Dermis blood vessel endothelial cell (primary cell): Measurements from ENCODE around the gene CPAMD8. TPM values are rescaled to one million over a fixed set of nuclear protein-coding genes. Genes with fewer than 3 reads are reported as not detected.
A peak's percentile ranks its signal among the peaks of the same experiment; 100 is the strongest.

Experiments
- DNase-seq: peaks from one replicate; pipeline ENCODE4 v3.0.0; 2010
- total RNA-seq: library from RNA; depleted of rRNA; stranded (reverse); fragments of >200 nt; gene quantifications from 2 replicates; pipeline ENCODE4 v1.2.3, GENCODE V29; 2014

CPAMD8 gene
- 2.0 and 3.7 TPM in 2 replicates for total RNA-seq

DNA sequence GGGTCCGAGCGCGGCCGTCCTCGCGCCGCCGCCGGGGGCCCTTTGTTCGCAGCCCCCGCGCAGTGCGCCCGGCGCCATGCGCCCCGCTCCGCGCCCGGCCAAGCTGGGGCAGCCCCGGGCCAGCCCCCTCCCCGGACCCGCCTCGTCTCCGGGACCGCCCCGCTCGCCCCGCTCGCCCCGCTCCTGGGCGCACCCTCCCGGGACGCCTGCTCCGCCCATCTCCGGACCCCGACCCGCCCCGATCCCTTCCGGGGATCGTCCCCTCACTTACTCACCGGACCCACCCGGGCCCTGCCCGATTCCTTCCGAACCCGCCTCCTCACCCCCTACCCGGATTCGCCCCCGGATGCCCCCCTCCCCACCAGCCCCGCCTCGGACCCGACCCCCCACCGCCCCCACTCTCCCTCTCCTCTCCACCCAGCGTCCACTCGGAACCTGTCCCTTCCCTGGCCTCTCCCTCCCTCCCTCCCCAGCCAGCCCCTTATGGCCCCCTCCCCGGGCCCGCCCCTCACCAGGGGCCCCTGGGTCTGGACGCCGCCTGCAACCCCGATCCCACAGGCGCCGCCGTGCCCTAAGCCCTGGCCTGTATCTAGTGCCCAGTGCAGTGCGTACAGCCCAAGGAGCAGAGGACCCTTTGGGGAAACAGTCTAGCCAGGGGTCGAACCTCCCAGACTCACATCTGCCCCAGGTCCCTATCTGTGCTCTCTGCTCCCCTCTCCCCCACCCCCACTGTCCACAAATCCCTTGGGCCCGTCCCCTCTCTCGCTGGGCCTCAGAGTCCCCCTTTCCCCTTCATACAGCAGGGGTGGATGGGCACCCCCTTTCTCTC is at the start of gene CPAMD8:
CPAMD8 (minus strand) TSS at position 105 of the 829 bp plus-strand sequence. CDS start 168 bp downstream, outside the sequence.
- no peak for DNase-seq

DNA sequence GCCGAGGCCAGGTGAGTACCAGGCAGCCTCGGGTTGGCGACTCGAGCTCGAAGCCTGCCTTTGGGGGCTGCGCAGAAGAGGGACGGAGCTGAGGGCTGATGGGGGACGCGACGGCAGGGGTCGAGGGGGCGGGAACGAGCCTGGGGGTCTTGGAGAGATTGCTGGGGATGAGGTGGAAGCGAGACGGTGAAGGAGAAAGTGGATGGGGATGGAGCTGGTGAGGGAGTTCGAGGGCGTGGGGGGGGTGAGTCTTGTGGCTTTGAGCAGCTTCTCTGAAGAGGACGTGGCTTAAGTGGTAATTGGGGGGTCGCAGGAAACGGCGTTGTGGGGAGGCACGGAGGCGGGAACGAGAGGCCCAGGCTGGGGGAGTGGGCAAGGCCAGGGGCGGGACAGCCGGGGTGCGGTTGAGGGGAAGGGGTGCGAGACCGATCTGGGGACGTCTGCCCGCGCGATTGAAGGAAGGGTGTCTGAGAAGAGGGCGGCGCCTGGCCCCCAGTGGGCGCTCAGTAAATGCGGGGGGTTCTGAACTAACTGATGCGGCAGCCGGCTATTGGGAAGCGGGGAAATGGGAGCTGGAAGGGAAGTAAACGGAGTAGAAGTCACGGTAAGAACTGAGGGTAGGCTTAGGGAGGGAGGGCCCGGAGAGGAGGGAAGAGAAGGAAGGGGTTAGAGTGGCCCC is 49.4 kb upstream of the CPAMD8 start:
- DNase-seq: peak; percentile 50

DNA sequence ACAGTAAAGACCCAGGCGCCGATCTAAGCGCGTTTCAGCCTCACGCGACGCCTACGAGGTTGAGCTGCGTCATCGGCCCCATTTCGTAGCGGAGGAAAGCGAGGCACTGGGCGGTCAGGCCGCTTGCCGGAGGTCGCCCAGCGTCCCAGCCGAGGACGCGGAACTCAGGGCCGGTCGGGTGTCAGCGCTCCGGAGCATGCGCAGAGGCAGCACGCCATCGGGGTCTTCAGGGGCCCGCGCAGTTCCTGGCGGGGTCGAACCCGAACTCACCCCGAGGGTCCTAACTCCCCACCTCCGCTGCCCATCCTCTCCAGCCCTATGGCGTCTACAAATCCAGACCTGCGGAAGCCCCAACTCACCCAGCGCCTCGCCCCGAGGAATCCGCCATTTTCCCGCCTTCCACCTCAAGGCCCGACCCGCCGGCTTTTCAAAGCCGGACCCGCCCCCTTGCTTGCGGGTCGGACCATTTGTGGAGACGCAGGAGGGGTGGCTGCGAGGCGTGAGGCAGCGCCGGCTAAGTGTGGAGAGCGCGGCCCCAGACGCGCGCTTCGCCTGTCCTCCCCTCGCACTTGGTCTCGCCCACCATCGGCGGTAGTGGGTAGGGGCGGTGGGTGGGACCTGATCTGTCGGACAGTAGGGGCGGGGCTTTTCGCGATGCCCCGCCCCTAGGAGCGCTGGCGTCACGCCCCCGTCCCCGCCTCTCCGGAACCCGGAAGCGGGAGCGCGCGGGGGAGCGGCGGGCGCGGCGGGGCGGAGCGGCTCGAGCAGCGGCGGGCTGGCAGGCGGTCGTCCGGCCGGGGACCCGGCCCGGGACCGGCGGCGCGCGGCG is 48.6 kb upstream of the CPAMD8 start, which contains the start of the genes HAUS8 and MYO9B:
HAUS8 (minus strand) TSS at position 418 of the 829 bp plus-strand sequence; CDS start at position 388, 30 bp downstream.
MYO9B (plus strand) TSS at position 743 of the 829 bp plus-strand sequence. CDS start 25,941 bp downstream, outside the sequence.
- DNase-seq: peak; percentile 100

DNA sequence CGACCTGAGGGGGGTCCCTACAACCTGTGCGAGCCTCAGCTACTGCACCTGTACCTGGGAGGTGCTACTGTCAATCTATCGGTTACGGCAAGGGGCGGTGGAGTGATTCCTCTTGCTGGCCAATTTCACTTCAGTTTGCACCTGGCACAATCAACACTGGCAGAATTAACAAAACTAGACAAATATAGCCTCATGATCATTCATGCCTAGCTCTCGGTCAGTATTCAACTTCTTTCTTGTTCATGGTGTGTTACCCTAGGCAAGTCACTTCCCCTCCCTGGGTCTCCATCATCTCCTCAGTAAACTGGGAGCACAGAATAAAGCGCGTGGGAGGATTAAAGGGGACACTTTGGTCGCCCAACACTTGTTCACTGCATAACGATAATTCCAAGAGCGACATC is 48.0 kb upstream of the CPAMD8 start:
- no peak for DNase-seq

DNA sequence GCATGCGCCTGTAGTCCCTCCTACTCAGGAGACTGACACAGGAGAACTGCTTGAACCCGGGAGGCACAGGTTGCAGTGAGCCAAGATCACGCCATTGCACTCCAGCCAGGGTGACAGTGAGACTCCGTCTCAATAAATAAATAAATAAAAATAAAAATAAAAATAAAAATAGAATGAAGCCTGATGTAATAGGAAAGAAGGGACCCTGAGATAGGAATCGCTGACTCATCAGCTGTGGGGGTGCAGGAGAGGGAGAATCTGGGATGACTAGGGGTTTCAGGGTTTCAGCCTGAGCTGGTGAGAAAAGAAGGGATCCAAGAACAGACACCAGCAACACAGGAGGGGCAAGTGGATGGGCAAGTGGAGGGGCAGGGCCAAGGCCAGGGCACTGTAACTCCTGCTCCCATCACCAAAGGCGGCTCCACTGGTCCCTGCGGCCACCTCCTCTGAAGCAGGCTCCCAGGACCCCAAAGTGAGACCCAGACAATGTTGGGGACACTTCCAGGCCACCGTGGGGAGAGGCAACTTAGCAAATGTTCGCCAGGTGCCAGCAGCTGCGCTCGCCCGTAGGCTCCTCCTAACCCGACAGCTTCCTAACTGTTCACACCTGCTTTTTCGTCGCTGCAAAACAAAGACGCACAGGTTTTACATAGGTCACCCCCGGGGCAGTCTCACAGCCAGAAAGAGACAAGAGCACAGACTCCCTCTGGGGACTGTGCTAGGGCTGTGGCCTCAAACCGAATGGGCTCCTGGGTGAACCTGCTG is 47.4 kb upstream of the CPAMD8 start:
- DNase-seq: no peak

DNA sequence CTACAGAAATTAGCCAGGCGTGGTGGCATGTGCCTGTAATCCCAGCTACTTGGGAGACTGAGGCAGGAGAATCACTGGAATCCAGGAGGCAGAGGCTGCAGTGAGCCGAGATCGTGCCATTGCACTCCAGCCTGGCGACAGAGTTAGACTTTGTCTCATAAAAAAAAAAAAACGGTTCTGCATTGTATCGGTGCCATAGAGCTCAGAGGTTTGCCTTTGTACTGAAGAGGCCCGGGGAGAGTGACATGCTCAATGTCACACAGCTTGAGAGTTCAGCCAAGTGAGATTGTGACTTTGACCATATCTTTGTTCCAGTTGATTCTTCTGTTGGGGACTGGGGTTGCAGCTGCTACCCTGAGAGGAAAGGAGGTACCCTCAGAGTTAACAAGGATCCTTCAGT is 44.3 kb upstream of the CPAMD8 start:
- DNase-seq: no peak

DNA sequence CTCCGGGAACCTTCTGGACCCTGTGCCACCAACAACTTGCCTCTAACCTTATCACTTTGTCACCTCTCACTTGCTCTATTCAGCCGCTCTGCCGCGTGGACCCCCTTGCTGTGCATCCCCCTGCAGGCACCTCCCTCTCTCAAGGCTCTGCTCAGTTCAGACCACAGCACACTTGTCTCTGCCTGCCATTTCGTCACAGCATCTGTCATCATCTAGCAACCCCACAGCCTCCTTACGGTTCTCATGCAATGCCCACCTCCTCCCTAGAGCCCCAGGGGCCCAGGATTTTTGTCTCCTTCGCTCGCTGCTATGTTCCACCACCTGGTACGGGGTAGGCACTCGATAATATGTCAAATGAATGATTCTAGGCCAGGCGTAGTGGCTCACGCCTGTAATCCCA is 43.8 kb upstream of the CPAMD8 start:
- DNase-seq: no peak

DNA sequence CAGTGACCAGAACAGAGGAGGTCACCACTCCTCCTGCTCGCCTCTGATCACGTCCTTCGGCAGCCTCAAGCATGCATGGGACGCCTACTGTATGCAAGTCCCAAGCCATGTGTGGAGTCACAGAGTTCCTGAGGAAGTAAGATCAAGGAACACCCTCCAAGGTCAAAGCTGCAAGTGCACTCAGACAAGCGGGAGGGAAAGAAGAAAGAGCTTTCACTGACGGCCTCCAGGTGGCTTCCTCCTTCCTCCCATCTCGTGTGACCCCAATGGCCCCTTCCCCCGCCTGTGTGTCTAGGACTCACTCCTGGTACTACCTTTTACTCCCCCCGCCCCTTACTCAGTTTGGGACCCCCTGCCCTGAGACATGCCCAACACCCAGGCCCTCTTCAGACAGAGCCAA is 42.6 kb upstream of the CPAMD8 start:
- DNase-seq: no peak

DNA sequence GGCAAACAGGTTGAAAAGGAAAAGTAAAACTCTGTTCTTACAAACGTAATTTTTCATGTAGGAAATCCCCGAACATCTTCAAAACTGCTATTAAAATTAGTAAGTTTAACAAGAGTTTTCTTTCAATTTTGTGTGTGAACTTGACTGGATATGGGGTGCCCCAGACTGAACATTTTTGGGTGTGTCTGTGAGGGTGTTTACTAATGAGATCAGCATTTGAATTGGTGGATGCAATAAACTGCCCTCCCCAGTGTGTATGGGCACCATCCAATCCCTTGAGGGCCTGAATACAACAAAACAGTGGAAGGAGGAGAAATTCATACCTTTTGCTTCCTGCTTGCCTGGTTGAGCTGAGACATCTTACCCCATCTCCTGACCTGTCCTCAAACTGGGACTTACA is 36.8 kb upstream of the CPAMD8 start:
- no peak for DNase-seq

DNA sequence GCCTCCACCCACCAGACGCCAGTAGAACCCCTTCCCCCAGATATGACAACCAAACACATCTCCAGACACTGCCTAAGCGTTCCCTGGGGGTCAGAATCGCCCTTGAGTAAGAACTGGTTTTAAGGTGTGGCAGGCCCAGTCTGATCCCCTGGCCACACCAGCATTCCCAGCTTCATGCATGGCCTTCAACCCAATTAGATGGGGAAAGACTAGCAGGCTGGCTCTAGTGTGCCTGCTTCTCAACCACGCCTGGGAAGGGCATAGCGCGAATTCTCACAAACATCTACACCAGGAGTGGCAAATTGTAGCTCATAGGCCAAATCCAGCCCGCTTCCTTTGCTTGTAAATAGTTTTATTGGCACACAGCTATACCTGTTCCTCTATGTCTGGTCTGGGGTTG is 35.1 kb upstream of the CPAMD8 start:
- no peak for DNase-seq

DNA sequence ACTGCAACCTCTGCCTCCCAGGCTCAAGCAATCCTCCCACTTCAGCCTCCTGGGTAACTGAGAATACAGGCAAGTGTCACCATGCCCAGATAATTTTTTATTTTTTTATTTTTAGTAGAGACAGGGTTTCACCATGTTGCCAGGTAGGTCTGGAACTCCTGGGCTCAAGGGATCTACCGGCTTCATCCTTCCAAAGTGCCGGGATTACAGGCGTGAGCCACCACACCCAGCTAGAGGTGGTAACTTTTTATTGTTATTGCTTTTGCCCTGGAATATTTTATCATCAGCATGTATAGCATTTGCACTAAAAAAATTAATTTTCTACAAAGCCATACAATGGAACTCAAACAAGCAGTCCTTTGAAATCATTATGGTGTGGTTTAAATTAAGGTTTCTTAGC is 34.6 kb upstream of the CPAMD8 start:
- DNase-seq: no peak

DNA sequence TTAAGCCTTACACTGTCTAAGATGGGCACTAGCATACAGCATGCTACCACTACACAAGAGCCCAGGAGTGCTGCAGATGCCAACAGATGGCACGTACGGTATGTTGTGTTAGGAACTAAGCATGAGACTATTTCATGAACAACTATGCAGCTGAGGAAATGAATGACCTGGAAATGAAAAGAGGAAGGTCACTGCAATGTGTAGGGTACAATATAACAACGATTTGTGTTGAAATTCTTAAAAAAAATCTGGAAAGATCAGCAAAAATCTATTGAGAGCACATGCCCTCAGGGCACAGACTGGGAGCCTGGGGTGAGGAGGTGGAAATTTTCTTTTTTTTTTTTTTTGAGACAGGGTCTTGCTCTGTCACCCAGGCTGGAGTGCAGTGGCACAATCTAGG is 34.2 kb upstream of the CPAMD8 start:
- no peak for DNase-seq

DNA sequence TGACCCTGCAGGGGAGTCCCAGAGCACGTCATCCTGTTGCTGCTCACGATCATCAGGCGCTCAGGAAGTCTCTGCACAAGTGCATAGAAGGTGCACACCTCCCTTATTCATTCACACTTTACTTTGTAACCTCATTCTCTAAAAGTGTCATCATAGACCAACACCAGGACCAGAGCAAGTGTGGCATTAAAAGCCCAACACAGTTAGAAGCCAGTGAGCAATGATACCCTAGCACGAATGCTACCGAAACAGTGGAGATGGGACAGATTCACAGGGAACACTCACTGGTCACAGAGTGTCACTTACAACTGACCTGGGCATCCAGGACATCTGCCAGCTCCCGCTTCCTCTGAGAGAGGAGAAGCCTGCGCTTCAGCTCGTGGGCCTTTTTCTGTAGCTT is 31.6 kb upstream of the CPAMD8 start:
- DNase-seq: no peak

DNA sequence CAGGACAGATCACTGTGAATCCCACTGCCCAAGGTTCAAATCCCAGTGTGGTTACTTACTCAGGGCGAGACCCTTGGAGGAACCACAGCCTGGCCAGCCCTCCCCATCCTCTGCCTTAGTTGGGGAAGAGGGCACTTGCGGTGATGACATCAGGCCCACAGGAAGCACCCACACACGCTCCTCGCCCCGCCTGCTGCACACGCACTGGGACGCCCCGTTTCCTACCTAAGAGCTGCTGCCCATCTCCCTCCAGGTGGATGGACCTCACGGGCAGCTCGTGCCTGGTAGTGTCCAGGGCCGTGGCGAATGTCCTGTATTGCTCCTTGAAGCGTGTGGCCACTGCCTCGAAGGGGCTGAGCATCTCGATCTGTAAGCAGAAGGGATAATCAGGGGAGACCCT is 29.0 kb upstream of the CPAMD8 start:
- DNase-seq: no peak

DNA sequence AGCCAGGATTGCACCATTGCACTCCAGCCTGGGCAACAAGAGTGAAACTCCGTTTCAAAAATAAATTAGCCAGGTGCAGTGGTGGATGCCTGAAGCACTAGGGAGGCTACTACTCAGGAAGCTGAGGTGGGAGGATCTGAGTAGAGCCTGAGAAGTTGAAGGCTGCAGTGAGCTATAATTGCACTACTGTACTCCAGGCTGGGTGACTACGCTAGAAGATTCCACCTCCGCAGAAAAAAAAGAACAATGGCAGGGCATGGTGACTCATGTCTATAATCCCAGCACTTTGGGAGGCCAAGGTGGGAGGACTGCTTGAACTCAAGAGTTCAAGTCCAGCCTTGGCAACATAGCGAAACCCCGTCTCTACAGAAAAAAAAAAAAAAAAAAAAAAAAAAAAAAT is 28.1 kb upstream of the CPAMD8 start:
- DNase-seq: no peak

DNA sequence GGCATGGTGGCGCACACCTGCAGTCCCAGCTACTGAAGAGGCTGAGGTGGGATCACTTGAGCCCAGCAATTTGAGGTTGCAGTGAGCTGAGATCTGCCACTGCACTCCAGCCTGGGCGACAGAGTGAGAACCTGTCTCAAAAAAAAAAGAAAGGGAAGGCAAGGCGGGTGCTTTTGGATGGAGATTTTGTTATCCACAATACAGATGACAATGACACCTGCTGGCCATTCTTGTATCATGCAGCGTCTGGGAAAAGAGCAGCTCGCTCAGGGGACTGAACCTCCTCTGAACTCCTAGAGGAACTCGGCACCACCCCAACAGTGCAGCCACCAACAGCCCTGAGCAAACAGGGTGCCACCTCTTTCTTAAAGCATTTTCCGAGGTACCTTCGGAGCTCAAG is 25.8 kb upstream of the CPAMD8 start:
- peak; percentile 73 for DNase-seq

DNA sequence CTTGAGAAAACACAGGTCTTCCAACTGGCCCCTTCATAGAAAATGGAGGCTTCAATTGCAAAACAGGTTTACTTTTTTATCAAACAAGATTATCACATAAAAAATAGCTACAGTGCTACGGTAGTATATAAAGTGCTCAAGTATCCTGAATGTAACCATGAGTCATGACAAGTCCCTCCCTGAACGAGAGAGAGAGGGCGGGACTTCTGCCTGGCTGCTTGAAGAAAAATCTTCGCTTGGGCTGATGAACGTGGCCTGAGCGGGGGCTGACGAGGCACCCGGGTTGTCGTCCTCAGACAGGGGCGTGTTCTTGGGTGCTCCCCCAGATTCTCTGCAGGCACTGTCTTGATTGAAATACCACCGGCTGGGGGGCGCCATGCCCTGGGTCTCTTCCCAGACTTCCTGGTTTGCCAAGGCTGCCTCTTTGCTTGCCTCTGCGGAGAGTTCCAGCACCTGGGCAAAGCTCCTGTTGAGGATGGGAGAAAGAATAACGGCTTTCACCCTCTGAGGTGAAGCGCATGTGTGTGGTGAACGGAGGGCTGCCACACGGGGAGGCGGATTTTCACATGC is 23.2 kb upstream of the CPAMD8 start:
- DNase-seq: peak; percentile 54

DNA sequence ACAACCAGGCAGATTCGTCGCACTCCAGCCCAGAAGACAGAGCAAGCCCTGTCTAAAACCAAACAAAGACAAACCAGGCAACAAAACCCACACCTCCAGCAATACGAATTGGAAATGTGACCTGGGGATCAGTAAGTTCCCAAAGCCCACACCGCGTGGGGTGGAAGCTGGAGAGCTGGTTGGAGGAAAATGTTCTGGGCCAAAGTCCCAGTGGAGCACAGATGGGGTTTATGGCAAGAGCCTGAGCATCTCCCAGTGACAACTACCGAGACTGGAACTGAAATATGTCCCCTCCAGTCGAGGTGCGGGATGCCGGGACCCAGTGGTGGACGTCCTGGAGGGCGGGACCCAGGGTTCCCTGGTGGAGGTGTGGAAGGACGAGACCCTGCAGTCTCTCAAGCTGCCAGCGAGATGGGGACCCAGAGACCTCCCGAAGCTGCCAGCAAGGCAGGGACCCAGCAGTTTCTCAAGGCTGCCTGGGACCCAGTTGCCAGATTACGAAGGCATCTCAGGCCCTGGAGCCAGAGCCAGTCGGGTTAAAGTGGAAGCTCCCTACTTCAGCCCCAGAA is 22.4 kb upstream of the CPAMD8 start:
- DNase-seq: no peak

DNA sequence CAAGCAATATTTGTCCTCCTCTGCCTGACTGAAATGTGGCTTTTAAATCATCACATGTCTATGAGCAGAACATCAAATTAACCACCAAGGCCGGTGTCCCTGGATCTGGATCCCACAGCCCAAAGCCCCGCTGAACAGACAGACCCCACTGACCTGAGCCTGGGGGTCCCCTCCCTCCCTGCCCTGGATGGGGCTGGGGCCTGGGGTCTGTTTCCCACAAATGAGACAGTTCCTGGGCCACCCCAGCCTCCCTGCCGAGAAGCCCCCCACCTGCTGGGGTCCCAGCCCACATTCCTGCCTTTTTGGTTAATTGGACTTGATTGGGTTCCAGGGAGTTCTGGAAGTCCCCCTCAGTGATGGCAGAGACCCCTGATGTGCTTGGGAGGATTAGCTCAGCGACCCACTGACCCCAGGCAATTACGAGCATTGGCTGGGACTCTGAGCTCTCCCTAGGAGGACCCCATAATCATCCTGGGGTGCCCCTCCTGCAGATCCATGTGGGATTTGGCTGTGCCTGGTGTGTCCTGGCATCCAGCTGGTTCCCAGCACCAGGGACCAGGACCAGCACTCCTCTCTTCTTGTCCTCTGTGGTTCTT is 19.4 kb upstream of the CPAMD8 start:
- DNase-seq: no peak

DNA sequence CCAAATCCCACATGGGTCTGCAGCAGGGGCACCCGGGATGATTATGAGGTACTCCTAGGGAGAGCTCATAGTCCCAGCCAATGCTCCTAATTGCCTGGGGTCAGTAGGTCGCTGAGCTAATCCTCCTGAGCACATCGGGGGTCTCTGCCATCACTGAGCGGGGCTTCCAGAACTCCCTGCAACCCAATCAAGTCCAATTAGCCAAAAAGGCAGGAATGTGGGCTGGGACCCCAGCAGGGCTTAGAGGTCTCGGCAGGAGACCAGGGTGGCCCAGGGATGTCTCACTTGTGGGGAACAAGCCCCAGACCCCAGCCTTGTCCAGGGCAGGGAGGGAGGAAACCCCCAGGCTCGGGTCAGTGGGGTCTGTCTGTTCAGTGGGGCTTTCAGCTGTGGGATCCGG is 17.1 kb upstream of the CPAMD8 start:
- DNase-seq: no peak

DNA sequence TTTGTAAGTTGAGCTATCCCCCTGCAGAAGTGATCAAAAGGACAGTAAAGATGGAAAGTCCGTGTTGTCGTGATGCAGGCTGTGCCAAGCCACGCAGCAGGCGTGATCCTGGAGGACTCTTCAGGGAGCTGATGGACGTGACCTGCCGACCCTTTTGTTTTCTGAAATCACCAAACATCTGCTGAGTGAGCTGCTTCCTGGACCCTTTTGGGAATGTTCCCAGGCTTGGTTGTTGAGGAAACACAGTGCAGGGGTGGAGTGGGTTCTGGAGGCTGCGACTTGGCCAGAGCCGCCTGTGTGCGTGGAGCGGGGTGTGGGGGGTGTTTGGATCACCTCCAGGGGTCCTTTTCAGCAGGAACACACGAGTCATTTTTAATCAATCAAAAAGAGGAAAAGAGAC is 15.4 kb upstream of the CPAMD8 start:
- DNase-seq: peak; percentile 76
